Activated CD8-positive, alpha-beta memory T cell treated with anti-CD3 and anti-CD28 coated beads, Interleukin-2, amount 50 U/mL, for 24 hours (primary cell): Measurements from ENCODE around the gene KRTAP12-3.
"Not testable (repeated sequence)": the region's sequence is repeated elsewhere in the genome, so short reads cannot be mapped to it uniquely, and the experiment has no call there.

Experiments
- DNase-seq: peaks from one replicate; pipeline ENCODE4 v3.0.0-alpha.2; 2020; ENCODE audit errors: extremely low read depth

The KRTAP12-3 gene

DNA sequence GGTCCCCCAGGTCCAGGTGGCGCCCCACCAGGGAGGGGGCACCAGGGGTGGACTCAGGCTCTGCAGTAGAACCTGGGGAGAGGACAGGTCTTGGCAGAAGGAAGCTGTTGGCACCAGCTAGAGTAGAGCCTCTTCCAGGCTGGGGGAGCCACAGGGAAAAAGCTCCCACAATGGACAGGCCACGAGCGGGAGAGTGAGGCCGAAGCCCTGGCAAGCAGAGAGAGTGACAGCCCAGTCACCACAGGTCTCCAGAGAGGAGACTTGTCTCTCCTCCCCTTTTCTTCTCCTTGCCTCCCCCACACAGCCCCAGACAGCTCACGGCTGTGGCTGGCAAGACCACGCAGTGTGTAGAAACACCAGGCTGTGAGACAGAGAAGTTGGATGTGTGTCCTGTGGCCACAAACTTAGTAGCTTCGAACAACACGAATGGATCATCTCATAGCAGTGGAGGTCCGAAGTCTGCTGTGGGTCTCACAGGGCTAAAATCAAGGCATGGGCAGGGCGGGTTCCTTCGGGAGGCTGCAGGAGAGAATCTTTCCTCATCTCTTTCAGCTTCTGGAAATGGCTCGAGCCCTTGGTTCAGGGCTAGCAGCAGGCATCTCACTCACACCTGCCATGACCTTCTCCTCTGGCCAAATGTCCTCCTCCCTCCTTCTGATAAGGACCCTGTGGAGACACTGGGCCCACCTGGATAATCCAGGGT is 6.6 kb upstream of the KRTAP12-3 start:
- no peak for DNase-seq

DNA sequence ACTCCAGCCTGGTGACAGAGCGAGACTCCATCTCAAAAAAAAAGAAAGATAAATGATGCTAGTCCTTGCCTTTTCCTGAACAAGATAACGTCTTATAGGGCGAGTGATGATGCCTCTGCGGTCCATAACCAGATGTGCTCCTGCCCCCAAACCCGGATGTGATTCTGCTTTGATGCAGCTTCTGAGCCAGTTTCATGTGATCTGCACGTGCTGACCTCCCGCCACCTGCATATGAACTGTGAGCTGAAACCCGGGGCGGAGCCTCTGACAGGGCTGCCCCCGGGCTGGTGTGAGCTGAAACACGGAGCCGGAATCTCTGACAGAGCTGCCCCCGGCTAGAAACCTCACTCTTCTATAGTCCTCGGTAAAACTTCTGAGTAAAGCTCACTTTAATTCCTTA is 4.6 kb upstream of the KRTAP12-3 start:
- DNase-seq: no peak

DNA sequence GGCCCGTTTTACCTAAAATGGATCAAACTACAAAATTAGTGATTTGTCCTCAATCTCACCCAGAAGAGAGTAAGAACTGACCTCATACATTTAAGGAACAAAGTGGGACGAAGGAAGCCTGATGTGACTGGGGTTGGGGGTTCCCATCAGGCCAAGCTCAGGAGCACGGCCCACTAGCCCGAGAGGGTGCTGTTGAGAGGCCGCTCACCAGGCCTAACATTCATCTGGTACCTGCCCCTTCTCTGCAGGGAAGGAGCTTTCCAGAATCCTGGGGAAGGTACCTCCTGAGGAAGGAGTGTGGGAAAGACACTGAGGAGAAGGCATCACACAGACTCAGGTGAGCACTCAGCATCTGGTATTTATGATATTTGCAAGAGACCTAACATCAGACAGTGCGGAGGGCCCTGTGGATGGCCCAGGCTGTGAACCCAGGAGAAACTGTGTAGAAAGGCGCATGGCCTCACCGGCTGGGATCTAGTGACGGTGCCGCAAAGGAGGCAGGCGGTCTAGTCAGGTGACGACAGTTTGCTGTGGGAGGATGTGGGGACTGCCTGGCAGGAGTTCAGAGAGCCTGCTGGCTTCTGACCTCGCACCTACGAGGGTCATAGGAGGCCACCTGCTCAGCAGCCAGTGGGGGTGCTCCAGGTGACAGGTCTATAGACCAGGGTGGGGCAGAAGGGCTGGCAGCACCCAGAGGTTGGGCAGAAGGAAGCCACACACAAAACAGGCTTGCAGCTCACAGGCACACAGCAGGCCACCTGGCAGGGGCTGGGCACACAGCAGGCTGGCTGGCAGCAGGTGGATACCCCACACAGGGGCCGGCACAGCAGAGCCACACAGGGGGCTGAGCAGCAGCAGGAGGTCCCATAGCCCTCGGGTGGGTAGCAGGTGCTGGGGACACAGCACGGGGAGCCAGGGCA is 3.8 kb upstream of the KRTAP12-3 start:
- no peak for DNase-seq

DNA sequence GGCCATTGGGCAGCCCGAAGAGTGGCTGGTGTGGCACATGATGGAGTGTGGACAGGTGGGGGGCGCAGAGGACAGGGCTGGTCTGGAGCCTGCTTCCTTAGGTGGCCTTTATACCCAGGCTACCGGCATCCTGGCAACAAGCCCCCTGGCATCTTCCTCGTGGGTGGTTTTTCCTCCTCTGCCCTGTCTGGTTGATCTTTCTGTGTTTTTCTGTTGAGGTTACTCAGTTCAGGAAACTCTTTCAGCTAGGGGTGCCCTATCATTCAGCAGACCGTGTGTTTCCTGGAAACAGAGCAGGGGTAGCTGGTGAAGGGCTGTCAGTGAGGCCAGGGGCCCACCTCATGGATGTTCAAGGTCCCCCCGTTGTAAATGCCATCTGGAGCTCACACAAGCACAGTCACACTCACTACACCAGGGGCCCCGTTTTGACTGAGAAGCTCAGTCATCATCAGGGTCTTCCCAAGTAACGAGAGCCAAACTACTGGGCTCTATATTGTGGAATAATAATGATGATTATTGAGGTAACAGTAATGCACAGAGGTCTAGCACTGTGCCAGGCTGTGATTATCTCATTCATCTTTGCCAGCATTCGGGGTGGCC is 3.1 kb upstream of the KRTAP12-3 start, which contains the start of gene KRTAP12-4:
Gene KRTAP12-4 (minus strand): TSS at position 84 of the 600 bp plus-strand sequence. CDS start 45 bp downstream, at position 39.
- no peak for DNase-seq

DNA sequence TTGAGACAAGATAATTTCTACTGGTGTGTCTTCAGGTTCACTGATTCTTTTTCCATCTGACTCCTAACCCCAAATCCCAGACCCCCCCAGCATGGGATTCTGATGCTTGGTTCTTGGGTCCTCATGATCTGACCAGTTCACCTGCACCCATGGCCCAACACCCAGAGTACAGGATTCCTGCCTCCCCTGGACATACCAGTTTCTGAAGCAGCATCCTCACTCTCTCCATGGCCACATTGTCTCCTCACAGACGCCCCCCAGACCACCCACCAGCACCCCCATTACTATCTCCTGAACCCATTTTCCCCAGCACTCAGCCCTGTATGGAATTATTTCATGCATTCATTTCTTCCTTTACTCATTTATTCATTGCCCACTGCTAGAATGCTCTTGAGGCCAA is 864 bp upstream of the KRTAP12-3 start:
- no peak for DNase-seq

DNA sequence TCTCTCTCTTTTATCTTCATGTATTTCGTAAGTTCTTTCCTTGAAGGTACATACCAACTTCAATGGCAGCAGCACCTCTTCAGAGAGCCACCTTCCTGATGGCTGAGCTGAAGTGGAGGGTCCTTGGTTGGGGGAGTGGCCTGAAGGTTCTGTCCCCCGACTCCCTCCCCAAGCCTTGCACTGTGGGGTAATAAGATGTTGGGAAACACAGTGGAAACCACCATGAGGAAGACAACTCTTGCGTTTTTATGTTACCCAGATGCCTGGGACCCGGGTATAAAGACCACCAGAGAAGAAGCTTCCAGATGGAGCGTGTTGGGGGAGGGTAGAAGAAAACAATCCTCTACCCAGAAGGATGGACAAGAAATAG is 794 bp downstream of the KRTAP12-3 start:
- DNase-seq: no peak

DNA sequence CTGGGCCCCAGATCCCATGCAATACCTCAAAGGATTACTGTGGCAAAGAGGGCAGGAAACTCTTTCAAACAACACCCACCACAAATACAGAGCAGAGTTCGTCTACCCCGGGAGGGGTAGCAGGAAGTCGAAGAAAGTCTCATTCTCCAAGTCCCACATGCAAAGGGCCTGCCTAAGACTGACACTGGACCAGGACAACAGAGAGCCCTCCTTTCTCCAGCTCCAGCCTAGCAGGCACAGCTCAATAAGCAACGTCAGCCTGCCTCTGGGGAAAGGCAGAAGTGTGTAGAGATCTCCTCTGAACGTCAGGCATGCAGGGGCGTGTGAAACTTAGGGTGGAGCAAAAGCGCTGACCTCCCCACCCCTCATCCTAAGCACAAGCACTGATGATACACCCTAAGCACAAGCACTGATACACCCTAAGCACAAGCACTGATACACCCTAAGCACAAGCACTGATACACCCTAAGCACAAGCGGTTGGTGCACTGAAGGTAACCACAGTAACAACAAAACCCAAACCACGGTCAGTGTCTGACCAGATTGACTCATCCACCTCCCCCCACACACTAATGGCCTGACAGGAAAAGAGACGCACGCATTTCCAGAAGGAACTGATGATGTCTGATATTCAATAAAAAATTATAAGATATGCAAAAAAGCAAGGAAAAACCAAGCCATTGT is 1.3 kb downstream of the KRTAP12-3 start:
- no peak for DNase-seq

DNA sequence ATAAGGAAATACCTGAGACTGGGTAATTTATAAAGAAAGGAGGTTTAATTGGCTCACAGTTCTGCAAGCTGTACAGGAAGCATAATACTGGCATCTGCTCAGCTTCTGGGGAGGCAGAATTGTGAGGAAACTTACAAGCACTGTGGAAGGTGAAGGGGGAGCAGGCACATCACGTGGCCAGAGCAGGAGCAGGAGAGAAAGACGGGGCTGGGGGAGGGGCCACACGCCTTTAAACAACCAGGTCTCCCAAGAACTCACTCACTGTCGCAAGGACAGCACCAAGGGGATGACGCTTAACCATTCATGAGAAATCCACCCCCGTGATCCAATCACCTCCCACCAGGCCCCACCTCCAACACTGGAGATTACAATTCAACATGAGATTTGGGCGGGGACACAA is 3.8 kb downstream of the KRTAP12-3 start:
- not testable (repeated sequence) for DNase-seq

DNA sequence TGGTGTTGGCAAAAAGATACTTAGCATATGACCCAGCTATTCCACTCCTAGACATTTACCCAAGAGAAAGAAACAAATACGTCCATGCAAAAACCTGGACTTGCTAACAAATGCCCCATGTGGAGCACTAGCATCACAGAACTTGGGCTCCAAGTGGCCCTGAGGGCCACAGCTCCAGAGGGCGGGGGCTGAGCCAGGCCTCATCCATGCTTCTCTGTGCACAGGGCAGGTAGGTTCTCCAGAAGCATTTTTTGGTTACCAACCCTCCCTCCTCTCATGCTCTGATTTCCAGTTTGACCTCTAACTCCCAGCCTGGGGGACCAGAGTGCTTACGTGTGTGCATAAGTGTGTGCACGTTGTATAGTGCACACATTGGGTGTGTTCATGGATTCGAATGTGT is 7.0 kb downstream of the KRTAP12-3 start:
- DNase-seq: no peak

DNA sequence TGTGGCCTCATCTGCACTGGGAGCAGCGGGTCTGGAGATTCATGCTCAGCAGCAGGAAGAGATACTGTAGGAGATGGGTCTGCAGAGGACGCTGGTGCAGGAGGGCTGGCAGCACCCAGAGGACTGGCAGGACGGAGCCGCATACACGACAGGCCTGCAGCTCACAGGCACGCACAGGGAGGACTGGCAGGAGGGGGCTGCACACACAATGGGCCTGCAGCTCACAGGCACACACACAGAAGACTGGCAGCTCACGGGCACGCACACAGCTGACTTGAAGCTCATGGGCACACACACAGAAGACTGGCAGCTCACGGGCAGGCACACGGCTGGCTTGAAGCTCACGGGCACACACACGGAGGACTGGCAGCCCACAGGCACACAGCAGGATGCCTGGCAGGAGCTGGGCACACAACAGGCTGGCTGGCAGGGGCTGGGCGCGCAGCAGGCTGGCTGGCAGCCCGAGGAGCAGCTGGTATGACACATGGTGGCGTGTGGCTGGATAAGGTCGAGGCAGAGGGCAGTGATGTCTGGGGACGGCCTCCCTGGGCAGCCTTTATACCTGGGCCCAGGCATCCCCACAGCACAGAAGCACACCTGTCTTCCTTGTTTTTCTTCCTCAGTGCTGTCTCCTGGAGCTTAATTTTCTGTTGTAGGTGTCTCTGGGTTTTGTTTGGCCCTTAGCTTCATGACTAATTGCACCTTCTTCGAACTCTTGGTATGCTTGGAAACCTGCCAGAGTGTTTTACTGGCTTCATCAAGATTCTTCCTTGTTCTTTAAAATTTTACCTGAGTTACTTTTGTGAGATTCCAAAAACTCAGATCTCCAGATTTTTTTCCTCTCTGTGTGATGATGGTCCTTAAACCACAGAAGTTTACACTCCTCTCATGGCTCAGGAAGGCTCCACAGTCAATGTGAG is 8.9 kb downstream of the KRTAP12-3 start, which contains the start of gene KRTAP12-2:
Gene KRTAP12-2 (minus strand): TSS at position 527 of the 920 bp plus-strand sequence. CDS start 41 bp downstream, at position 486.
- no peak for DNase-seq

DNA sequence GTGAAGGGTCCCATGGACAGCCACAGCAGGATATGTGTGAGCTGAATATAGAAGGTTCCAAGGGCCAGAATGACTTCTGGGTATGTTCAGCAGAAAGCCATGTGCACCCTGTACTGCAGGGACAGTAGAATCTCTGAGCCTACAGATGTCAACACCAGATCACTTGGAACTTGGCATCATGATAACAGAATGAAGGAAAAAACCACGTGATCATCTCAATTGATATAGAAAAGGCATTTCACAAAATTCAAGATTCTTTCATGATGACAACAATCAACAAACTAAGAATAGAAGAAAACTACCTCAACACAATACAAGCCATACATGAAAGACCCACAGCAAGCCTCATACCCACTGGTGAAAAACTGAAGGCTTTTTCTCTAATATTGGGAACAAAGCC is 9.9 kb downstream of the KRTAP12-3 start:
- no peak for DNase-seq

DNA sequence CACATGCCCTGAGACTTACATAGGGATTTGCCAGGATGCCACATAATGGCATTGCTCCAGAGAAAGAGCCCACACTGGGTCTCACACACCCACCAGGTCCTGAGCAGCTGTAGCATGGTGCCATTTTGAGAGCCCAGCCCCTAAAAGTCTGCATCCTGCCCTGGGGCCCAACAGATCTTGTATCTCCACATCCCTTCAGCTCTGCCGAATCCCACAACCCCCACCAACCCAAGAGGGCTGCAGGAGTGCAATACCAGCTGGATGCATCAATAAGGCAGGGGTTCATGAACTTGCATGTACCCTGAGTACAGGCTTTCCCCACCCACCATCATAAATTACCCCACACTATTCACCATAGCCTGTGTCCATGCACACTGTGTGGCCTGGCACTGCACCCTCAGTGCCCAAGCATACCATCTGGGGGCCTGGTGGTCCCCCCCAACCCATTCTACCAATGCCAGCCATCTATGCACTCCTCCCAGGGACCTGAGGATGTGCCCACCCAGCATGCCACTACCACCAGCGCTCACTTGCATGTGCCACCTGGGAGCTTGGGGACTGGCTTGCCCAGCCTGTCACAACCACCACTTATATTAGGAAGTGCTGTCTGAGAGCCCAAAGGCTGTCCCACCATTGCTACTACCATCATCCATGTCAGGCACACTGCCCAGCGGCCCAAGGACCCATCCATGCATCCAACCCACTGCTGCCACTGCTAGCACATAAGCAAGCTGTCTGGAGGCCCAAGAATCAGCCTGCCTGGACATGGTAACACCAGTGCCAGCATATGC is 13.1 kb downstream of the KRTAP12-3 start:
- no peak for DNase-seq

DNA sequence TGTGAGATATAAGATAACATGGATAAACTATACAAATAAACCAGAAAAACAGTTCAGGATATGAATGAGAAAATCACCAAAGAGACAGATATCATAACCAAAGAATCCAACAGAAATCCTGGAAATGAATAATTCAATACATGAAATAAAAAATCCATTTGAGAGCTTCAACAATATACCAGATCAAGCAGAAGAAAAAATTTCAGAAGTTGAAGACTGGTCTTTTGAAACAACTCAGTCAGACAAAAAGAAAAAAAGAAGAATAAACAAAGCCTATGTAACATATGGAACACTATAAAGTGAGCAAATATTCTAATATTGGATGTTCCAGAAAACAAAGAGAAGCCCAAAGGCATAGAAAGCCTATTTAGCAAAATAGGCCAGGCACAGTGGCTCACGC is 14.2 kb downstream of the KRTAP12-3 start:
- no peak for DNase-seq

DNA sequence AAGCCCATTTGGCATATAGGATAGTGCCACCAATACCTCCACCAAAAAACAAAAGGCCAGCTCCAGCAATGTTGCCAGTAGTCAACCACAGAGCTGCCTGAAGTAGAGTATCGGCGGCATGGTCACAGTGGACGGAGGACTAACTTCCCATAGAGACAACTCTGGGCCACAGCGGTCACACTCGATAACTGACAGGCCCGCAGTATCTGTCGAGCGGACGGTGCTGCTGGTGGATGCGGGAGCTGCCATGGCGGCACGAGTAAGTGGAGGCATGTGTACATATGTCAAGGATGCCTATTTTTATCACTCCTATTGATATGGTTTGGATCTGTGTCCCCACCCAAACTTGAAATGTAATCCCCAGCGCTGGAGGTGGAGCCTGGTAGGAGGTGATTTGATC is 20.1 kb downstream of the KRTAP12-3 start:
- DNase-seq: no peak

DNA sequence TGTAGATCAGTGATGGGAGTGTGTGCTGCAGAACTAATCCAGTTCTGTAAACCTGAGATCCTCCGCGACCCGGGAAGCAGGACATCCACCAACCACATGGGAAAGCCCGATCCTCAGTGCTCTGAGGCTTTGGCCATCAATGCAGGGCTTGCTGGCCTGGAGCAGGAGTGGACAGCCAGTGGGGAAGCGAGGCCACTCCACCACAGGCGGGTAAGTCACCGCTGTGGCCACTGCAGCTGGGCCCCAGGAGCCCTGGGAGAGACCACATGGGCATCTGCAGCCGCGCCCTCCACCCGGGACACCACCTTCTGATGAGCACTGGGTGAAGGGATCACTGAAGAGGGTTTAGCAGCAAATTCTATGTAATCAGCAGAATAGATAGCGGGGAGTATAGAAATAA is 23.4 kb downstream of the KRTAP12-3 start:
- no peak for DNase-seq

DNA sequence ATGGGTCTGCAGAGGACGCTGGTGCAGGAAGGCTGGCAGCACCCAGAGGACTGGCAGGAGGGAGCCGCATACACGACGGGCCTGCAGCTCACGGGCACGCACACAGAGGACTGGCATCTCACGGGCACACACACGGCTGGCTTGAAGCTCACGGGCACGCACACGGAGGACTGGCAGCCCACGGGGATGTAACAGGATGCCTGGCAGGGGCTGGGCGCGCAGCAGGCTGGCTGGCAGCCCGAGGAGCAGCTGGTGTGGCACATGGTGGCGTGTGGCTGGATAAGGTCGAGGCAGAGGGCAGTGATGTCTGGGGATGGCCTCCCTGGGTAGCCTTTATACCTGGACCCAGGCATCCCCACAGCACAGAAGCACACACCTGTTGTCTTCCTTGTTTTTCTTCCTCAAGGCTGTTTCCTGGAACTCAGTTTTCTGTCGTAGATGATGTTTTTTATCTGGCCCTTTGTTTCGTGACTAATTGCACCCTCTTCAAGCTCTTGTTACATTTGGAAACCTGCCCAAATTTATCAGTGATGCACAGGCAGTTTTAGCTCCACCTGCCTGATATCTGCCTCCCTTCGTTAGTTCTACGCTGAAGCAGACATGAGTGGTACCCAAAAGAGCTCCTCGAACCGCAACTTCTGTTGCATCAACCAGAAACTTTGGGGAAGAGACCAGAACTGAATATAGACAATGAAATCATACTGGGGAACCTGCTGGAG is 24.3 kb downstream of the KRTAP12-3 start, which contains the start of gene KRTAP12-1:
Gene KRTAP12-1 (minus strand): TSS at position 303 of the 719 bp plus-strand sequence. CDS start 40 bp downstream, at position 263.
- no peak for DNase-seq

DNA sequence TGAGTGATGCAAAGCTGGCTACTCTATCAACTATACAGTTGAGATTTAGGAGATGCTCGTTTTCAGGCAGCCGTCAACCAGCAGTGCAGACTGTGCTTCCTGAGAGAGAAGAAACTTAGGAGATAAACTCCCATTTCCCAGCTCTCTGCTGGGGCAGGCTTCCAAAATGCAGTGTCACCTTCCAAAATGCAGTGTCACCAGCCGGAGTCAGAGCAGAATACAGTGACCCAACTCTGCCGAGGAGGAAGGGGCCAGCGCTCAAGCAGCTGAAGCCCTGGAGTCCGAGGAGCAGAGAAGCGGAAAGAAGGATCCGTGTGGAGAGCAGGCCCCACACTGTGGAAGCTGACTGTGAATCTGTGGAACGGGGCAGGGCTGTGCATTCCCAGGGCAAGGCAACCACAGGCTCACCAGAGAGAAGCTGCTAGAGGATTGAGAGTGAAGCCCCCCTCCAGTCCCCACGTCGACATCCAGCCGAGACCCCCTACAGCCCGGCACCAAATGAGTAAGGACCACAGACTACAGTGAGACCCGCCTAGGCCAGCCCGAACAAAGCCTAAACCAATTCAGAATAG is 24.9 kb downstream of the KRTAP12-3 start:
- DNase-seq: no peak

DNA sequence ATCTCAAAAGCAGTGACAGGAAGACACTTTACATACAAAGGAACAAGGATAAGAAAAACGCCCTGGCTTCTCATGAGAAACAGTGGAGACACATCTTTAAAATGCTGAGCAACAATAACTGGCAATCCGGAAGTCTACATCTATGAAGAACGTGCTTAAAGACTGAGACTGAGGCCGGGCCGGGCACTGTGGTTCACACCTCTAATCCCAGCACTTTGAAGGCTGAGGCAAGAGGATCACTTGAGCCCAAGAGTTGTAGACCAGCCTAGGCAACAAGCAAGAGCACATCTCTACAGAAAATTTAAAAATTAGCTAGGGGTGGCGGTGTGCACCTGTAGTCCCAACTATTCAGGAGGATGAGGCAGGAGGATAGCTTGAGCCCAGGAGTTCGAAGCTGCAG is 26.3 kb downstream of the KRTAP12-3 start:
- DNase-seq: no peak

DNA sequence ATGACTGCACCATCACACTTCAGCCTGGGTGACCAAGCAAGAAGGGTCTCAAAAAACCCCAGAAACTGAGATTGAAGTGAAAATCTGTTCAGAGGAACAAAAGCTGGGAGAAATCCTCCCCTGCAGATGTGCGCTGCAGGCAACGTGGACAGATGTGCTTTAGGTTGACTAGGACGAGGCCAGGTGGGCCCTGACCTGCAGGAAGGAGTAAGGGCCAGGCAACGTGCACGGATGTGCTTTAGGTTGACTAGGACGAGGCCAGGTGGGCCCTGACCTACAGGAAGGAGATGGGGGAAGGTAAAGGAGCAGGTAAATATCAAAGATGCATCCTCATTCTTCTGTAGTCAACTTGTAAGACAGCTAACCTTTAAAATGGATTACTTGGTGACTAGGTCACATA is 26.8 kb downstream of the KRTAP12-3 start:
- DNase-seq: no peak
